NB4 (cell line): Measurements from ENCODE around the gene DYRK4.

ENCODE experiments used
- CTCF ChIP-seq: IDR thresholded peaks from one replicate; pipeline ENCODE4 v1.5.1; 2012; ENCODE audit warnings: low read depth, low read length
- MAX ChIP-seq: IDR thresholded peaks from 2 replicates; pipeline ENCODE4 v1.6.1; 2011; ENCODE audit warnings: low read depth, low read length
- MYC ChIP-seq: IDR thresholded peaks from 2 replicates; pipeline ENCODE4 v1.6.1; 2011; ENCODE audit warnings: low read depth, low read length
- POLR2A ChIP-seq: IDR thresholded peaks from 2 replicates; pipeline ENCODE4 v1.6.1; 2011; ENCODE audit warnings: mild to moderate bottlenecking; ENCODE audit not compliant: insufficient read length; ENCODE audit errors: extremely low read depth

GRCh38 chr12:4556735-4557530, 5.1 kb upstream of the DYRK4 start:
- TF ChIP-seq MYC (no peak), POLR2A (no peak), CTCF (no peak), MAX (no peak)
